Mucosa of gallbladder (tissue), 1 donor: Measurements from ENCODE around the gene NBEA. TPM values are rescaled to one million over a fixed set of nuclear protein-coding genes. Genes with fewer than 3 reads are reported as not detected.

ENCODE experiments used
- DNase-seq: peaks from one replicate; pipeline ENCODE4 v3.0.0-alpha.2; 2020; ENCODE audit warnings: low spot score
- total RNA-seq: library from RNA; stranded (reverse); gene quantifications from one replicate; pipeline ENCODE4 v1.2.1, GENCODE V29; 2021
- donor health status: DM: no; HTN: no; CAD: no.

The NBEA gene
- total RNA-seq, 1 donor from 2014 or later = 15.0 TPM

- DNase-seq = no peak
Measured at GRCh38 chr13:35512271-35512920, 570.3 kb downstream of the NBEA start.

GRCh38 chr13:35514061-35514477, 572.0 kb downstream of the NBEA start:
- DNase-seq = no peak

GRCh38 chr13:35514801-35515502, 572.9 kb downstream of the NBEA start:
- no peak for DNase-seq

- no peak for DNase-seq
Measured at GRCh38 chr13:35518337-35518946, 576.4 kb downstream of the NBEA start.

DNA sequence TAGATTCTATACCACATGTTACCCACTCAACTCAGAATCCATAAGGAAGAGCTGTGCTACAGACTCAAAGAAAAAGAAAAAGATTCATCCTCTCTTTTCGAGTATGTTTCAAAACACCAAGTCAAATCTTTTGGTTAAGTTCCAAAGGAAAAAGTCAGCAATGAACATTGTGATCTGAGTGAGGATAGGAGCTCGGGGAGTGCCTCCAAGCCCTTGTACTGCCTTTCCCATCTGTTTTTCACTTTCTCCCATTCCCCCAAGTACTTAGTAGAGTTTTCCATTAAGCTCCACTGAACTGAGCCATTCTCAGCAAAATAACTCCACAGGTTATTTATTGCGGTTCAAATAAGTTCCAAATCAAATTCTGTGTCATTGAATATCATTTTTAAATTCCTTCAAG, 582.1 kb downstream of the NBEA start:
- no peak for DNase-seq

DNA sequence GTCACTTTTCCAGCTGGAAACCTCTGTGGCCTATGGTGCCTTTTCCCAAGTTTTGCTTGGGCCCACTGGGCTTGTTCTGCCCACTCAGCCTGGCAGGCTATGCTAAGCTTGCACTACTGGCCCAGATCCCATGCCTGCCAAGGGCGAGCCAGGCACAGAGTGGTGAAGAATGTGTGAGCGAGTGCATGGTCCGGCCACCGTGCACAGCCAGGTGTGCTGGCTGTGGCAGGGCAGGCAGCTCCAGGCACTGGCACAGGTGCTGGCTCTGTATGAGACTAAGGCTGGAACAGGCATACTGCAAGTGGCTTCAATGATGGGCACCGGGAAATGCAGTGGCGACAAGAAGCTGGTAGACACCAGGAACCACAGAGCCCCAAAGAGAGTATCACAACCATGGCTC, 584.5 kb downstream of the NBEA start:
- DNase-seq = no peak

- DNase-seq = no peak
Measured at GRCh38 chr13:35527451-35527850, 585.4 kb downstream of the NBEA start.

GRCh38 chr13:35530147-35530546, 588.1 kb downstream of the NBEA start:
- DNase-seq = no peak

- DNase-seq = no peak
Measured at GRCh38 chr13:35530581-35530980, 588.5 kb downstream of the NBEA start.

GRCh38 chr13:35531526-35531925, 589.5 kb downstream of the NBEA start:
- no peak for DNase-seq

GRCh38 chr13:35534343-35534742, 592.3 kb downstream of the NBEA start:
- no peak for DNase-seq

DNA sequence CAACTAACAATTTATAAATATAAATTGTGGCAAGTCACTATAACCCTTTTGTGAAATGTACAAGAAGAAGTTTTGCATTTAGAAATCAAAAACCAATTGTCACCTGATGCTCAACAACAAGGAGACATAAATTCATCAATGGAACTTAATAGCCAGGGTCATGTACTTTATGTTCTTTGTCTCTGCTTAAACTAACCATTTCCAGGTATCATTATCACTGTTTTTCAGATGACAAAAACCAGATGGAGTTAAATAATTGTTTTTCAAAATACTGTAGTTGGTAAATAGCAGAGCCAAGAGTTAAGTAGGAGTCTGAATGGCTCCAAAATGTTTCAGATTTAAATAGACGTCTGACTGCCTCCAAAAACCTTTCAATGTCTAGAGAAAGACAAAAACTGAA, 606.7 kb downstream of the NBEA start:
- DNase-seq = no peak

- no peak for DNase-seq
Measured at GRCh38 chr13:35549481-35549880, 607.4 kb downstream of the NBEA start.

GRCh38 chr13:35552172-35552844, 610.2 kb downstream of the NBEA start:
- DNase-seq = no peak

- DNase-seq = no peak
Measured at GRCh38 chr13:35554972-35555623, 613.0 kb downstream of the NBEA start.

DNA sequence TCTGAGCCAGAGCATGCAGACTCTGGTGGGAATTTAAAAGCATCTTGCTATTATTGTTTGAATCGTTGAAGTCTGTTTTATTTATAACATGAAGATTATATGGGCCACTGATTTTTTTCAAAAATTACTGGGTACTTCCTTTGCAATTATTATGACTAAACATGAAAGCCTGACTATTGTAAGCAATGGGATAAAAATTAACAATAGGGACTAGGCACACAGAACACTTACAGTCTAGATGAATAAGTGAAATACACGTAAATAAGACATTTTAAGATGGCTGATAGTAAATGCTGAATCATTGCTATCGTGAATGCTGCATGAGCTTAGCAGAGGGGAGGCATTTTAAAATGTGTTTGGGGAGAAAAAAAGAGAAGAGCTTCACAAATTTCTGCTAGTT, 615.4 kb downstream of the NBEA start:
- no peak for DNase-seq

DNA sequence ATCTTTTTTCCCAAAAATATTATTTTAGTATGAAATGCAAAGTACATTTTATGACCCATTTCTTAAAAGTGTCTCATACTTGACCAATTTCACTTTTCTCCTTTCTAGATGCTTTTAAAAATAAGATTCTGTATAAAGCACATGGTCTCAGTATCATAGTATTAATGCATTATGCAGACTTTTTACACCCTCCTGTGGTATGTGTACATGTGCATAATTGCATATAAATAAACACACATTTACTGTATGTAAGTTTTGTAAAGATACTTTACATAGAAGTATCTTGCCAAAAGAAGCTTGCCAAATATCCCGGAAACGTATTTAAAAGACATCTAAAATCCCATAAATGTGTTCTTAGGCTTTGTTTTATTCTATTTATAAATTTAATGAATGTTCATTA, 619.5 kb downstream of the NBEA start:
- no peak for DNase-seq

DNA sequence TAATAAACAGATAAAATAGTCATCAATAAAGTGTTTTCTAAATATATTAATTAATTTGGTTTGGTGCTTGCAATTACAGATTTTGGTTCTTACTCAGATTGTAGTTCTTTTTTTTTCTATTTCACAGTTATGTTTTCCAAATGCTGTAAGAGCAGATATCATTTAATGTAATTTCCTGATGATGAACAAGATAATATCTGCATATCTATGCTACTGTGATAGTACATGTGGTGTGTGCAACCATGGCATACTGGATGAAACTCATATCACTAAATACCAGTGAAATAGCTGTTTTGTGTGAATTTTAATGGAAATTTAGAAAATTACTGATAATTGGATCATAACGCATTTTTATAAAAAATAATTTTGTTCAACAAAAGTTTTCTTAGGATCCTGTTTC, 623.2 kb downstream of the NBEA start:
- DNase-seq = no peak

- no peak for DNase-seq
Measured at GRCh38 chr13:35566340-35566739, 624.3 kb downstream of the NBEA start.

DNA sequence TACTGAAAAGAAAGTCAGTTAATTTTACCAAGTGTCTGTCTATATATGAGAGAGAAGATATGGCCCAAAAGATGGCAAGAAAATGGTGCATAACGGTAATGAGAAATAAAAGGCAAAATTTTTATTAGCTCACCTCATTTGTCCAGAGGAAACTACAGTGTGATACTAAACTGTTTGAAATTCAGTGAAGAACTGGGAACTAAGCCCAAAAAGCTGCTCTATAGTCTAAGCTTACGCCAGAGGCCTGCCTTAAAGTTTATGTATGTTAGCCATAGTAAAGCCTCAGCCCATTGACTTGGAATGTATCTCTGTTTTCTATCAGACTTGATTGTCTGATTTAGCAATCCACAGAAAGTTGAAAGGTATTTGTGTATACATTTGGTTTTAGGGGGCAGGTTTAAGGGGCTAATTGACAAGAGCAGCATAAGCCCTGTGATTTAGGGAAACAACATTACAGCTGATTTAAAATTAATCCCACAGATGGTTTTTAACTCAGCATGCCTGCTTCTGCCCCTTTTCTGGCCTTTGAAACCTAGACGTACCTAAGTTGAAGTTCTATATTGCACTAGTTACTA, 625.4 kb downstream of the NBEA start:
- DNase-seq = no peak

- no peak for DNase-seq
Measured at GRCh38 chr13:35573639-35574038, 631.6 kb downstream of the NBEA start.

- no peak for DNase-seq
Measured at GRCh38 chr13:35592457-35592856, 650.4 kb downstream of the NBEA start.
